Astrocyte (in vitro differentiated cells and primary cell): ENCODE results near the gene SHANK2.

Source experiments
- EZH2 ChIP-seq: IDR thresholded peaks from 2 replicates; pipeline ENCODE4 v1.6.1; 2012; ENCODE audit warnings: mild to moderate bottlenecking, low read length, inconsistent platforms; ENCODE audit not compliant: insufficient read depth
- TF ChIP-seq, protein P1 (sequence below): IDR thresholded peaks from 2 replicates; pipeline ENCODE4 v1.5.1; 2011; ENCODE audit warnings: low read depth, mild to moderate bottlenecking, inconsistent platforms, low read length, moderate library complexity; ENCODE audit not compliant: insufficient read depth

DNA sequence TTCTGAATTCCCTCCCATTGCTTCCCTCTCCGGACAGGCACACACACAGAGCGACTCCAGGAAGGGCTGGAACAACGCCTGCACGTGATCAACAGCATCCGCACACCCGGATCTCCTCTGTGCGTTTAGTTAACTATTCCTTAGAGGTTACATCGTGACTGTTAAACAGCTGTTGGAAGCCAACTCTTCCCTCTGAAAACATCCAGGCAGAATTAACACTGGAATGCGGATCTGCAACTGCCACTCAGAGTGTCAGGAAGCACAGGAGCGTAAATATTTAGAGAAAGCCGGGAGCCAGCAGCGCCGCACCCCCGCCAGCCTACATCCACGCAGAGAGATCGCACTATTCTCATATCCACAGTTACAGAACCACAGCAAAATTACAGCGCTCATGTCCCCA lies 46.2 kb downstream of the SHANK2 start:
- TF ChIP-seq, protein P1, sequence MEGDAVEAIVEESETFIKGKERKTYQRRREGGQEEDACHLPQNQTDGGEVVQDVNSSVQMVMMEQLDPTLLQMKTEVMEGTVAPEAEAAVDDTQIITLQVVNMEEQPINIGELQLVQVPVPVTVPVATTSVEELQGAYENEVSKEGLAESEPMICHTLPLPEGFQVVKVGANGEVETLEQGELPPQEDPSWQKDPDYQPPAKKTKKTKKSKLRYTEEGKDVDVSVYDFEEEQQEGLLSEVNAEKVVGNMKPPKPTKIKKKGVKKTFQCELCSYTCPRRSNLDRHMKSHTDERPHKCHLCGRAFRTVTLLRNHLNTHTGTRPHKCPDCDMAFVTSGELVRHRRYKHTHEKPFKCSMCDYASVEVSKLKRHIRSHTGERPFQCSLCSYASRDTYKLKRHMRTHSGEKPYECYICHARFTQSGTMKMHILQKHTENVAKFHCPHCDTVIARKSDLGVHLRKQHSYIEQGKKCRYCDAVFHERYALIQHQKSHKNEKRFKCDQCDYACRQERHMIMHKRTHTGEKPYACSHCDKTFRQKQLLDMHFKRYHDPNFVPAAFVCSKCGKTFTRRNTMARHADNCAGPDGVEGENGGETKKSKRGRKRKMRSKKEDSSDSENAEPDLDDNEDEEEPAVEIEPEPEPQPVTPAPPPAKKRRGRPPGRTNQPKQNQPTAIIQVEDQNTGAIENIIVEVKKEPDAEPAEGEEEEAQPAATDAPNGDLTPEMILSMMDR, result no peak
- no peak for TF ChIP-seq EZH2
